Measurements from ENCODE around the gene VWC2L.
A peak's percentile ranks its signal among the peaks of the same experiment; 100 is the strongest.

The VWC2L gene

DNA sequence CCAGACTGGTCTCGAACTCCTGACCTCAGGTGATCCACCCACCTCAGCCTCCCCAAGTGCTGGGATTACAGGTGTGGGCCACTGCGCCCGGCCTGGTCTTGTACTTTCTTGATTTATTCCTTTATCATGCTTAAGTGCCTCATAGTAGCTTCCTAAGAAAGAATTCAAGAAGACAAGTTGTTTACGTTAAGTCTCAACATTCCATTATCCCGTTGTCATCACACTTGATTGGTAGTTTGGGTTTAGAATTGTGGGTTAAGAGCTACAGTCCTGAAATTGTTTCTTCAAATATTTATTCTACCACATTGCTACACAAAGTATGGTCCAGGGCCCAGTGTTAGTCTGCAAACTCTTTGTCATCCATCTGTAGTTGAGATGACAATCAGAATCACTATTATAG lies 194.0 kb downstream of the VWC2L start:
- DNase-seq, result peak; percentile 72

DNA sequence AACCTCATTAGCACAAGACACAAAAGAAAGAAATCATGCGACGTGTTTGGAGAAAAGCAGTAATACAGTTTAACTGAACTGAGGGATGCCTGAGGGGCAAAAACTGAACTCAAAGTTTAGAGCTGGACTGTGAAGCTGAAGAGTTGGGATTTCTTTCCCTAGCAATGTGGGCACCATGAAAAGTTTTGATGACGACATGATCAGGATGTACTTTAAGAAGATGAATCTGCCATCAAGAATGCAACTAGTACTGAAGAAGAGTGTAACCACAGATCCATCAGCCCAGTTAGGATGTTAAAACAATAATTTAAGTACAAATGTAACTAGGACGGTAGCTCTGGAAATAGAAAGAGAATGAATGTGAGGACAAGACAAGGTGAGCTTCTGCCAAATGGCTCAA lies 196.2 kb downstream of the VWC2L start:
- no peak for DNase-seq

- DNase-seq, result no peak
These were observed 200.2 kb downstream of the VWC2L start for GRCh38 chr2:214611015-214611414.

GRCh38 chr2:214624166-214624760 lies 213.4 kb downstream of the VWC2L start:
- DNase-seq, result no peak

GRCh38 chr2:214628091-214628490 lies 217.2 kb downstream of the VWC2L start:
- no peak for DNase-seq

All from fibroblast of upper back skin (primary cell).